ENCODE measurements around the gene SRM. TPM values are rescaled to one million over a fixed set of nuclear protein-coding genes. Genes with fewer than 3 reads are reported as not detected.

The SRM gene
- total RNA-seq, 1 donor, result 42.7 TPM

DNA sequence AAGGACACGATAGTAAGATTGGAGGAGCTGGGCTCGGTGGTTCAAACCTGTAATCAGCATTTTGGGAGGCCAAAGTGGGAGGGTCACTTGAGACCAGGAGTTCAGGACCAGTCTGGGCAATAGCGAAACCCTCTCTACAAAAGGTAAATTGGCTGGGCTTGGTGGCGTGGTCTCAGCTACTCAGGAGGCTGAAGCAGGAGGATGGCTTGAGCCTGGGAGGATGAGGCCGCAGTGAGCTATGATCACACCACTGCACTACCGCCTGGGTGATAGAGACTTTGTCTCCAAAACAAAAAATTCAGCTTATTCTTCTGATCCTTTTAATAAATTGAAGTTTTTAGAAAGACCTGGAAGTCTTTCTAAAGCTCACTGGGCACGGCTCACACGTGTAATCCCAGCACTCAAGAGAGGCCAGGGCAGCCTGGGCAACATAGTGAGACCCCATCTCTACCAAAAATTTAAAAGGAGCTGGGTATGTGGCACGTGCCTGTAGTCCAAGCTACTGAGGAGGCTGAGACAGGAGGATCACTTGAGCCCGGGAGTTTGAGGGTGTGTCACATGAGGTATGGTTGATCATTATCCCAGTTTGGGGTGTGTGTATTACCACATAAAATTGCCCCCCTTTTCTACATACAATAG is 28.1 kb downstream of the SRM start:
- no peak for TF ChIP-seq CTCF (IDR thresholded peaks at IDR 0.05; ENCODE audit: insufficient read depth, low read length)
- no peak for DNase-seq (ENCODE audit: low read depth)
- no peak overlapping the region for H3K4me3 ChIP-seq (ENCODE audit: low read depth, low read length)

- no peak overlapping the region for H3K4me3 ChIP-seq (ENCODE audit: low read depth, low read length)
- no peak for DNase-seq (ENCODE audit: low read depth)
- TF ChIP-seq CTCF (IDR thresholded peaks at IDR 0.05; ENCODE audit: insufficient read depth, low read length), result no peak
These were observed 29.0 kb downstream of the SRM start for GRCh38 chr1:11030865-11031264.

GRCh38 chr1:11028018-11028417 is 31.8 kb downstream of the SRM start:
- no peak for DNase-seq (ENCODE audit: low read depth)
- no peak overlapping the region for H3K4me3 ChIP-seq (ENCODE audit: low read depth, low read length)
- TF ChIP-seq CTCF (IDR thresholded peaks at IDR 0.05; ENCODE audit: insufficient read depth, low read length), result no peak

GRCh38 chr1:11027316-11027715 is 32.5 kb downstream of the SRM start:
- no peak for TF ChIP-seq CTCF (IDR thresholded peaks at IDR 0.05; ENCODE audit: insufficient read depth, low read length)
- no peak for DNase-seq (ENCODE audit: low read depth)
- H3K4me3 ChIP-seq (ENCODE audit: low read depth, low read length), result no peak overlapping the region

DNA sequence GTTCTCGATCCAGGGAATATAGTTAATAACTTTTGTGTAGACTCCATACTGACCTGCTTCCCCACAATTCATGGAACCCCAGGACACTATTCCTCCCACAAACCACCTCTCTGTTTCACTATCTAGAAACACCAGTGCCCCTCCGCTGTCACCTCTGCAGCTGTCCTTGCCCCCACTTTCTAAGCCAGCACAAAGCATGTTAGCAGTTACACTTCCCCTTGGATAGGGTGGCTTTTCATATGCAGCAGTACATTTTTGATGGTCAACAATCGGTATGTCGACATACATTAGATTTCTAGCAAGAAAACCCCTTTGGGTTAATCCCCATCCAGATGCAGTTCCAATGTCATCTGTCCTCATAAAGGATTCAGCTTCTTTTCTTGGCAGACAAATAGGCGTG is 32.9 kb downstream of the SRM start:
- H3K4me3 ChIP-seq (ENCODE audit: low read depth, low read length), result no peak overlapping the region
- no peak for DNase-seq (ENCODE audit: low read depth)
- TF ChIP-seq CTCF (IDR thresholded peaks at IDR 0.05; ENCODE audit: insufficient read depth, low read length), result no peak

DNA sequence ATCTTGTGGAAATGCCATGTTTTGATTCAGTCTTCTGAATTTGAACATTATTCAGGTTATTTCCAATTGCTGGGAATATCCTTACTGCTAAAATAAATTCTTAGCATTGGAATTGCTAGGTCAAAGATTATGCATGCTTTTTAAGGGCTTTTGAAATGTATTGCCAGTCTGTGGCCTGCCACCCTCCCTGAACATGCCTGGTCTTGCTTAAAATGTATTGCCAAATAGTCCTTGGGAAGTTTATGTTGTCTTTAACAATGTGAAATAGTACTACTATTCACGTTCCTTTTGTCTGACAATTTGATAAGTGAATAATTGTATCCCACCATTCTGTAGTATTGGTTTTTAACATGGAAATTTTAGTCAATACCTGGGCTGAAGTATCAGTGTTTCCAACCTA is 33.8 kb downstream of the SRM start:
- DNase-seq (ENCODE audit: low read depth), result no peak
- no peak for TF ChIP-seq CTCF (IDR thresholded peaks at IDR 0.05; ENCODE audit: insufficient read depth, low read length)
- no peak overlapping the region for H3K4me3 ChIP-seq (ENCODE audit: low read depth, low read length)

DNA sequence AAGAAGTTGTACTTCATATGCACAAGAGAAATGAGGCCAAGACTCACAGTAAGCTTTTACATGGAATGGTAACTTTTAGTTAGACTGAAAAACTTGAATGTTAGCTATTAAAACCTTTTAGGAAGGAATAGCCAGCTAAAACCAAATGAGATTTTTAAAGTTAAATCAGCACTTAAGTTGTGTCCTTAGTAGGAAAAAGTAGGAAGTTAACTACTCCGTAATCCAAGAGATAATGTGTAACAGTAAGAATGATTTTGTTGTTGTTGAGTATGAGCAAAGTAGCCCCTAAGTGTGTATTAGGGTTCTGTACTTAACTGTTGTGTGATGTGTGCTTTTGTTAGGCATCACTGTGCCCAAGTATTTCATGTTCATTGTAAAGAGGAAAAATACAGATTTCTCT is 34.2 kb downstream of the SRM start:
- no peak overlapping the region for H3K4me3 ChIP-seq (ENCODE audit: low read depth, low read length)
- DNase-seq (ENCODE audit: low read depth), result no peak
- no peak for TF ChIP-seq CTCF (IDR thresholded peaks at IDR 0.05; ENCODE audit: insufficient read depth, low read length)
